T-helper 2 cell treated with Interferon-gamma antibody and Interleukin-4, amounts not matched to agents 5 μg/mL and 100 μg/mL, for 36 hours (primary cell): Measurements from ENCODE around the gene L1TD1.
A peak's percentile ranks its signal among the peaks of the same experiment; 100 is the strongest.
"Not testable (repeated sequence)": the region's sequence is repeated elsewhere in the genome, so short reads cannot be mapped to it uniquely, and the experiment has no call there.

Experiments
- DNase-seq: peaks from one replicate; pipeline ENCODE4 v3.0.0; 2021; ENCODE audit warnings: low spot score
- H3K27ac Mint-ChIP-seq: one replicate; pipeline ENCODE4 v1.8.0; 2021; ENCODE audit warnings: mild to moderate bottlenecking, mixed read lengths
- H3K27me3 Mint-ChIP-seq: one replicate; pipeline ENCODE4 v1.8.0; 2021; ENCODE audit warnings: low read depth, mixed read lengths
- H3K36me3 Mint-ChIP-seq: one replicate; pipeline ENCODE4 v1.8.0; 2021; ENCODE audit warnings: low read depth, mixed read lengths
- H3K4me1 Mint-ChIP-seq: one replicate; pipeline ENCODE4 v1.8.0; 2021; ENCODE audit warnings: low read depth, mixed read lengths
- H3K4me3 Mint-ChIP-seq: one replicate; pipeline ENCODE4 v1.8.0; 2022; ENCODE audit warnings: mild to moderate bottlenecking, moderate library complexity, mixed read lengths
- H3K9me3 Mint-ChIP-seq: one replicate; pipeline ENCODE4 v1.8.0; 2021; ENCODE audit warnings: mixed read lengths

Gene L1TD1, protein sequence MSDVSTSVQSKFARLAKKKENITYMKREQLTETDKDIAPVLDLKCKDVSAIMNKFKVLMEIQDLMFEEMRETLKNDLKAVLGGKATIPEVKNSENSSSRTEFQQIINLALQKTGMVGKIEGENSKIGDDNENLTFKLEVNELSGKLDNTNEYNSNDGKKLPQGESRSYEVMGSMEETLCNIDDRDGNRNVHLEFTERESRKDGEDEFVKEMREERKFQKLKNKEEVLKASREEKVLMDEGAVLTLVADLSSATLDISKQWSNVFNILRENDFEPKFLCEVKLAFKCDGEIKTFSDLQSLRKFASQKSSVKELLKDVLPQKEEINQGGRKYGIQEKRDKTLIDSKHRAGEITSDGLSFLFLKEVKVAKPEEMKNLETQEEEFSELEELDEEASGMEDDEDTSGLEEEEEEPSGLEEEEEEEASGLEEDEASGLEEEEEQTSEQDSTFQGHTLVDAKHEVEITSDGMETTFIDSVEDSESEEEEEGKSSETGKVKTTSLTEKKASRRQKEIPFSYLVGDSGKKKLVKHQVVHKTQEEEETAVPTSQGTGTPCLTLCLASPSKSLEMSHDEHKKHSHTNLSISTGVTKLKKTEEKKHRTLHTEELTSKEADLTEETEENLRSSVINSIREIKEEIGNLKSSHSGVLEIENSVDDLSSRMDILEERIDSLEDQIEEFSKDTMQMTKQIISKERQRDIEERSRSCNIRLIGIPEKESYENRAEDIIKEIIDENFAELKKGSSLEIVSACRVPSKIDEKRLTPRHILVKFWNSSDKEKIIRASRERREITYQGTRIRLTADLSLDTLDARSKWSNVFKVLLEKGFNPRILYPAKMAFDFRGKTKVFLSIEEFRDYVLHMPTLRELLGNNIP

GRCh38 chr1:62194651-62195544 lies at the start of gene L1TD1:
Gene L1TD1, plus strand, starts transcription at chr1:62194849. Its CDS starts 11,780 bp downstream, at chr1:62206629.
- Mint-ChIP-seq H3K27me3 (peaks cover 23% of the 10 kb centered on the region), H3K4me3 (no peak within 1 kb of the TSS)

GRCh38 chr1:62159940-62160348 lies 34.7 kb upstream of the L1TD1 start:
- DNase-seq = no peak
- H3K9me3 Mint-ChIP-seq = no peaks in the 10 kb centered on the region
- H3K36me3 Mint-ChIP-seq = no peaks in the 10 kb centered on the region
- no peaks in the 10 kb centered on the region for H3K27me3 Mint-ChIP-seq
- no peak overlapping the region for H3K4me3 Mint-ChIP-seq
- no peak overlapping the region for H3K27ac Mint-ChIP-seq
- H3K4me1 Mint-ChIP-seq = no peaks in the 10 kb centered on the region

More at GRCh38 chr1:62194651-62195544, at the start of gene L1TD1:
- no peaks in the 10 kb centered on the region for H3K4me1 Mint-ChIP-seq
- no peak within 1 kb of the TSS for H3K27ac Mint-ChIP-seq
- H3K9me3 Mint-ChIP-seq = no peaks in the 10 kb centered on the region
- no peak for DNase-seq
- no peaks in the 10 kb centered on the region for H3K36me3 Mint-ChIP-seq

GRCh38 chr1:62161711-62162110 lies 32.9 kb upstream of the L1TD1 start:
- Mint-ChIP-seq H3K36me3 (no peaks in the 10 kb centered on the region), H3K27me3 (no peaks in the 10 kb centered on the region), H3K4me1 (no peaks in the 10 kb centered on the region), H3K4me3 (no peak overlapping the region), H3K27ac (no peak overlapping the region), H3K9me3 (no peaks in the 10 kb centered on the region)
- DNase-seq = no peak

DNA sequence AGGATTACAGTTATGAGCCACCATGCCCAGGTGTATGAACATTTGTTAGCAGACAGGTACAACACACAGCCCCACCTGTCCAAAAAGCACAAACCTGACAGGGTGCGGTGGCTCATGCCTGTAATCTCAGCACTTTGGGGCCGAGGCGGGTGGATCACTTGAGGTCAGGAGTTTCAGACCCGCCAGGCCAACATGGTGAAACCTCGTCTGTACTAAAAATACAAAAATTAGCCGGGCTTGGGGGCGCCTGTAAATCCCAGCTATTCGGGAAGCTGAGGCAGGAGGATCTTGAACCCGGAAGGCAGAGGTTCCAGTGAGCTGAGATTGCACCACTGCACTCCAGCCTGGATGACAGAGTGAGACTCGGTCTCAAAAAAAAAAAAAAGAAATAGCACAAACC lies 24.3 kb upstream of the L1TD1 start:
- H3K27ac Mint-ChIP-seq, H3K4me3 Mint-ChIP-seq, H3K27me3 Mint-ChIP-seq, H3K36me3 Mint-ChIP-seq, H3K4me1 Mint-ChIP-seq, H3K9me3 Mint-ChIP-seq, DNase-seq: not testable (repeated sequence)

DNA sequence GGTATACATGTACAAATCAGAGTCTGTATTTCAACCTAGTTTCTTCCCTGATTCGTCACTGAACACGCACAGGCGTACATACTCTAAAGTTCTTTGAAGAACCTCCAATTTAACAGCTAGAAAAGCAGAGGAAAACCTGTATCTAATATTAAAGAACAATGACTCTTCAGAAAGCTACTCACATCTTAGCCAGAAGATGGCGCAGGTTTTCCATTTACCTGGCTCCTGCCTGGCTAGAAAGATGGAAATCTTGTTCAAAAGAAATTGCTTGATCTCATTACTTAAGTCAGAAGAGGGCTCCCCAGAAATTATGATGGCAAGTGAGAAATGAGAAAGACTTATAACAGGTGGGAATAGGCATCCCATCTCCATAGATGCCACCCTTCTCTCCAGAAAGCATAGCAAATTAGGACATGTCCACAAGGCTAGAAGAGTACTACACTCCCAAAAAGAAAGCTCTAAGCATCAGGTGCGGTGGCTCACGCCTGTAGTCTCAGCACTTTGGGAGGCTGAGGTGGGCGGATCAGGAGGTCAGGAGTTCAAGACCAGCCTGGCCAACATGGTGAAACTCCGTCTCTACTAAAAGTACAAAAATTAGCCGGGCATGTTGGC lies 19.0 kb upstream of the L1TD1 start:
- peak; percentile 6 for DNase-seq
- H3K36me3 Mint-ChIP-seq = no peaks in the 10 kb centered on the region
- H3K4me3 Mint-ChIP-seq = no peak overlapping the region
- no peaks in the 10 kb centered on the region for H3K27me3 Mint-ChIP-seq
- H3K27ac Mint-ChIP-seq = no peak overlapping the region
- H3K9me3 Mint-ChIP-seq = no peaks in the 10 kb centered on the region
- H3K4me1 Mint-ChIP-seq = no peaks in the 10 kb centered on the region

DNA sequence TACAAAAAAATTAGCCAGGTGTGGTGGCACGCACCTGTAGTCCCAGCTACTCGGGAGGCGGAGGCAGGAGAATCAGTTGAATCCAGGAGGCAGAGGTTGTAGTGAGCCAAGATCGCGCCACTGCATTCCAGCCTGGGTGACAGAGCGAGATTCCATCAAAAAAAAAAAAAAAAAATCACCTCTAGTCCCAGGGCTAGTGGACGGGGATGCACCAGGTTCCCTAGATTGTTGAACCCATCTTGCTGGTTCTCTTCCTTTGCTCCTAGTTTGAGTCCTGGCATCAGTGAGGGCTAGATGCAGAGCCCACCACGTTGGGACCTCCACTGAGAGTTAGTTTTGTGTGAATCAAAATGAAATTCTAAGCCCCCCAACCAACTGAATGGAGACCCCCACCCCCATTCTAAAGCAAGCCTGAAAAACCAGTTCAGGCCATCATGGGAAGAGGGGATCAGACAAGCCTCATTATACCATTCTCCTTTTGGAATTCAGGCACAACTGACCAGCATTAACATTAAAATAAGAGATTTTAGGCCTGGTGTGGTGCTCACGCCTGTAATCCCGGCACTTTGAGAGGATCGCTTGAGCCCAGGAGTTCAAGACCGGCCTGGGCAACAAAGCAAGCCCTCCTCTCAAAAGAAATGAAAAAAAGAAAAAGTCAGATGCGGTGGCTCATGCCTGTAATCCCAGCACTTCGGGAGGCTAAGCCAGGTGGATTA lies 17.9 kb upstream of the L1TD1 start:
- H3K27me3 Mint-ChIP-seq = no peaks in the 10 kb centered on the region
- no peaks in the 10 kb centered on the region for H3K9me3 Mint-ChIP-seq
- no peaks in the 10 kb centered on the region for H3K4me1 Mint-ChIP-seq
- DNase-seq = no peak
- no peaks in the 10 kb centered on the region for H3K36me3 Mint-ChIP-seq
- no peak overlapping the region for H3K27ac Mint-ChIP-seq
- H3K4me3 Mint-ChIP-seq = no peak overlapping the region

DNA sequence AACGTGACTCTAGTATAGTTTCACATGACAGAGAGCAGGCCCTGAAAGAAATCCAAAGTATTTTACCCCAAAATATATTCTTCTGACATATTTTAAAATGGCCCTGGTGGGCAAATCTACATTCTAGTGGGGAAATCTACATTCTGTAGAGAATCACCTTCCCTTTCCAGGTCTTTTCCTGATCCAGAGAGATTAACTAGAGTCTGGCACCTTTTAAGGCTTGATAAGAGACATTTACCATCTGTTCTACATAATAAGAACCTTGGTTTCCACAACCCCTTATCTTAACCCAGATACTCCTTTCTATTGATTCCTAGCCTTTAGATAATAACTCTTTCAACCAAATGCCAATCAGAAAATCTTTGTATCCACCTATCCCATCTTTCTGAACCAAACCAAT lies 17.0 kb upstream of the L1TD1 start:
- H3K27ac Mint-ChIP-seq = no peak overlapping the region
- no peaks in the 10 kb centered on the region for H3K4me1 Mint-ChIP-seq
- H3K9me3 Mint-ChIP-seq = no peaks in the 10 kb centered on the region
- no peak for DNase-seq
- H3K4me3 Mint-ChIP-seq = no peak overlapping the region
- H3K27me3 Mint-ChIP-seq = no peaks in the 10 kb centered on the region
- H3K36me3 Mint-ChIP-seq = no peaks in the 10 kb centered on the region

- H3K27me3 Mint-ChIP-seq = no peaks in the 10 kb centered on the region
- no peaks in the 10 kb centered on the region for H3K4me1 Mint-ChIP-seq
- H3K4me3 Mint-ChIP-seq = no peak overlapping the region
- H3K9me3 Mint-ChIP-seq = no peaks in the 10 kb centered on the region
- H3K27ac Mint-ChIP-seq = no peak overlapping the region
- DNase-seq = no peak
- no peaks in the 10 kb centered on the region for H3K36me3 Mint-ChIP-seq
These were observed 16.3 kb upstream of the L1TD1 start for GRCh38 chr1:62178372-62178771.

DNA sequence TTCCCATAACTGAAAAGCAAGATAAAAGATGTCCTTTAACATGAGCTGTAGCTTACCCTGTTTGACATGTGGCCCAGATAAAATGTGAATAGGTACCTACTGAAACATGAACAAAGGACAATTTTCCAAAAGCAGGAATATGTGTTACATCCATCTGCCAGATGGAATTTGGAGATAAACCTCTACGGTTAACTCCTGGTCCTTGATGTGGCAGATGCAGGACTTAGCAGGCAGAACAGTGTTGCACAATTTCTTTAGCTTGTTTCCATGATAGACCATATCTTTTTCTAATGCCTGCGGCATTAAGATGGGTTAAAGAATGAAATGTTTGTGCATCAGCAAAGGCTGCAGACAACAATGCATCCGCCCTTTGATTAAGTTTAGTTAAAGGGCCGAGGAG lies 14.6 kb upstream of the L1TD1 start:
- not testable (repeated sequence) for H3K27me3 Mint-ChIP-seq

GRCh38 chr1:62180639-62181038 lies 14.0 kb upstream of the L1TD1 start:
- Mint-ChIP-seq H3K36me3 (no peaks in the 10 kb centered on the region), H3K4me1 (no peaks in the 10 kb centered on the region), H3K4me3 (no peak overlapping the region), H3K9me3 (no peaks in the 10 kb centered on the region), H3K27ac (no peak overlapping the region), H3K27me3 (no peaks in the 10 kb centered on the region)
- no peak for DNase-seq

More for the DNA sequence above, 14.6 kb upstream of the L1TD1 start:
- not testable (repeated sequence) for H3K36me3 Mint-ChIP-seq, H3K27ac Mint-ChIP-seq, DNase-seq, H3K9me3 Mint-ChIP-seq, H3K4me1 Mint-ChIP-seq, H3K4me3 Mint-ChIP-seq

DNA sequence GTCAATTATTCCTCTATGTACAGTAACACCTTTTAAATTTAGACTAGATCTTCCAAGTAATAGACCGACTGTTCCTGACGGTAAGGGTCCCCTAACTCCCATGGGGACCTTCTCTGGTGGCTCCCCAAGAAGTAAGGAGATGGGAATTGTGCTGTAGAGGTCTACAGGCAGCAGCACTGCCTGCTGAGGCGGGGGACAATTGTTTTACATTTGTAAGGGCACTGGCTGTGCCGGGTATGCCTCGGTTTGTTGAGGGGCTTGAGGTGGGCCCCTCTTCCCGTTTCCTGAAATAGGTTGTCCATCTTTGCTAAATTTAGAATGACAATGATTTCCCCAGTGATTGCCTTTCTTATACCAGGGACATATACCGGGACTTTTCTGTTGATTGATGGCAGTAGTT lies 13.1 kb upstream of the L1TD1 start:
- Mint-ChIP-seq H3K36me3 (no peaks in the 10 kb centered on the region), H3K4me1 (no peaks in the 10 kb centered on the region), H3K27ac (no peak overlapping the region), H3K4me3 (no peak overlapping the region), H3K9me3 (no peaks in the 10 kb centered on the region), H3K27me3 (no peaks in the 10 kb centered on the region)
- DNase-seq = no peak

DNA sequence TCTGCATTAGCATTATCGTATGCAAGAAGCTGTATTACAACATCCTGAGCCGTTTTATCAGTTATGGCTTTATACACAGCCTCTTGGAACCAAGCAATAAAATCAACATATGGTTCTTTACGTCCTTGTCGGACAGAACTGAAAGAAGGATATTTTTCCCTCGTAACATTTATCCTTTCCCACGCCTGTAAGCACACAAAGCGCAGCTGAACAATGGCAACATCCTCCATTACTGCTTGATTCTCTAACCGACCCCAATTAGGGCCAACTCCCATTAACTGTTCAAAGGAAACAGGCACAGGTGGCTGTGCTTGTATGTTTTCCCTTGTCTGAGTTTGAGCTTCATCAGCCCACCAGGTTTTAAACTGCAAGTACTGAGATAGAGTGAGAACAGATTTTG lies 12.5 kb upstream of the L1TD1 start:
- not testable (repeated sequence) for H3K4me3 Mint-ChIP-seq, H3K4me1 Mint-ChIP-seq, H3K36me3 Mint-ChIP-seq, H3K27ac Mint-ChIP-seq, H3K27me3 Mint-ChIP-seq, DNase-seq, H3K9me3 Mint-ChIP-seq
